ENCODE results near the gene ARHGDIA.

ARHGDIA gene

GRCh38 chr17:81903415-81903831 is 32.3 kb upstream of the ARHGDIA start:
- no peak overlapping the region for H3K27ac ChIP-seq (ENCODE audit: poor library complexity, severe bottlenecking)
- H3K4me3 ChIP-seq (ENCODE audit: severe bottlenecking): no peak overlapping the region
- H3K27me3 ChIP-seq (ENCODE audit: insufficient read depth, poor library complexity, severe bottlenecking): no peaks in the 10 kb centered on the region
- TF ChIP-seq CTCF (IDR thresholded peaks at IDR 0.05; ENCODE audit: poor library complexity, severe bottlenecking): no peak
- DNase-seq (ENCODE audit: low spot score) (peak; percentile 61), ATAC-seq (ENCODE audit: low read depth) (no peak)
- no peaks in the 10 kb centered on the region for H3K9me3 ChIP-seq (ENCODE audit: severe bottlenecking)
- H3K4me1 ChIP-seq (ENCODE audit: insufficient read depth, poor library complexity, severe bottlenecking): peaks cover 8% of the 10 kb centered on the region
- peaks cover 45% of the 10 kb centered on the region for H3K36me3 ChIP-seq (ENCODE audit: low read depth)

GRCh38 chr17:81902653-81903414 is 31.7 kb upstream of the ARHGDIA start:
- H3K27ac ChIP-seq (ENCODE audit: poor library complexity, severe bottlenecking): no peak overlapping the region
- H3K4me3 ChIP-seq (ENCODE audit: severe bottlenecking): no peak overlapping the region
- peaks cover 44% of the 10 kb centered on the region for H3K36me3 ChIP-seq (ENCODE audit: low read depth)
- H3K27me3 ChIP-seq (ENCODE audit: insufficient read depth, poor library complexity, severe bottlenecking): no peaks in the 10 kb centered on the region
- ATAC-seq (ENCODE audit: low read depth) (no peak; the same call in 2 of the 3 replicates), DNase-seq (ENCODE audit: low spot score) (peak; percentile 68)
- TF ChIP-seq CTCF (IDR thresholded peaks at IDR 0.05; ENCODE audit: poor library complexity, severe bottlenecking): no peak
- peaks cover 14% of the 10 kb centered on the region for H3K4me1 ChIP-seq (ENCODE audit: insufficient read depth, poor library complexity, severe bottlenecking)
- no peaks in the 10 kb centered on the region for H3K9me3 ChIP-seq (ENCODE audit: severe bottlenecking)

- peak; percentile 59 for DNase-seq (ENCODE audit: low spot score)
- Histone ChIP-seq H3K27me3 (ENCODE audit: insufficient read depth, poor library complexity, severe bottlenecking) (no peaks in the 10 kb centered on the region), H3K4me1 (ENCODE audit: insufficient read depth, poor library complexity, severe bottlenecking) (peaks cover 20% of the 10 kb centered on the region), H3K4me3 (ENCODE audit: severe bottlenecking) (peak within 1 kb of the TSS; percentile 9), H3K9me3 (ENCODE audit: severe bottlenecking) (no peaks in the 10 kb centered on the region), H3K36me3 (ENCODE audit: low read depth) (peaks cover 44% of the 10 kb centered on the region), H3K27ac (ENCODE audit: poor library complexity, severe bottlenecking) (no peak within 1 kb of the TSS)
- ATAC-seq (ENCODE audit: low read depth): peak; percentile 4
- TF ChIP-seq CTCF (IDR thresholded peaks at IDR 0.05; ENCODE audit: poor library complexity, severe bottlenecking): no peak
Measured at GRCh38 chr17:81902023-81902652, 31.0 kb upstream of the ARHGDIA start, which contains the start of gene NPB. Gene NPB (plus strand): TSS chr17:81902238. CDS start chr17:81902278, 40 bp downstream.

GRCh38 chr17:81901167-81902022 is 30.3 kb upstream of the ARHGDIA start:
- DNase-seq (ENCODE audit: low spot score) (peak; percentile 63), ATAC-seq (ENCODE audit: low read depth) (peak; percentile 2; the same call in 1 of the 3 replicates)
- H3K36me3 ChIP-seq (ENCODE audit: low read depth): peaks cover 42% of the 10 kb centered on the region
- H3K4me1 ChIP-seq (ENCODE audit: insufficient read depth, poor library complexity, severe bottlenecking): peaks cover 20% of the 10 kb centered on the region
- no peak for TF ChIP-seq CTCF (IDR thresholded peaks at IDR 0.05; ENCODE audit: poor library complexity, severe bottlenecking)
- no peaks in the 10 kb centered on the region for H3K27me3 ChIP-seq (ENCODE audit: insufficient read depth, poor library complexity, severe bottlenecking)
- H3K4me3 ChIP-seq (ENCODE audit: severe bottlenecking): no peak overlapping the region
- H3K9me3 ChIP-seq (ENCODE audit: severe bottlenecking): no peaks in the 10 kb centered on the region
- H3K27ac ChIP-seq (ENCODE audit: poor library complexity, severe bottlenecking): no peak overlapping the region

Measured in RWPE2 (cell line).